Adrenal gland (tissue), 12 donors: ENCODE data around the gene PPP3CA. TPM values are rescaled to one million over a fixed set of nuclear protein-coding genes. Genes with fewer than 3 reads are reported as not detected.
A peak's percentile ranks its signal among the peaks of the same experiment; 100 is the strongest.

ENCODE experiments used
- DNase-seq, 7 donors: peaks; one replicate each; pipeline ENCODE4 v3.0.0-alpha.2; 2019 to 2020
- H3K27ac ChIP-seq, 5 donors: fragments of 200-600 bp; sonication (generic) in 4 of 5; 1 replicate in 3 of 5; 2 replicates in 2 of 5; pipeline versions ENCODE4 v1.5.1 to v1.8.0; 2016 to 2020; ENCODE audit warnings: mild to moderate bottlenecking in 1 of 5
- H3K27me3 ChIP-seq: fragments of 200-600 bp; 2 replicates; pipeline ENCODE4 v1.8.0; 2021
- H3K36me3 ChIP-seq, 2 donors: fragments of 200-600 bp; replicated peaks in 1 of 2; 1 replicate in 1 of 2; 2 replicates in 1 of 2; pipeline versions ENCODE4 v1.5.1 to v1.8.0; 2018 to 2022
- H3K4me1 ChIP-seq, 2 donors: fragments of 200-600 bp; replicated peaks in 1 of 2; 1 replicate in 1 of 2; 2 replicates in 1 of 2; pipeline versions ENCODE4 v1.5.1 to v1.8.0; 2018 to 2021
- H3K4me3 ChIP-seq, 4 donors: fragments of 200-600 bp; sonication (generic) in 3 of 4; one replicate each; pipeline ENCODE4 v1.5.1; 2016 to 2018
- H3K9me3 ChIP-seq, 3 donors: fragments of 200-600 bp; sonication (generic) in 1 of 3; replicated peaks in 1 of 3; 1 replicate in 2 of 3; 2 replicates in 1 of 3; pipeline versions ENCODE4 v1.5.1 to v1.8.0; 2016 to 2021
- CTCF ChIP-seq, 6 experiments: fragments of 450-650 bp in 4 of 6; fragments of 200-600 bp in 2 of 6; sonication (generic) in 1 of 6; IDR thresholded peaks; 1 replicate in 5 of 6; 2 replicates in 1 of 6; pipeline versions ENCODE4 v1.5.1 to v1.8.0; 2016 to 2021; ENCODE audit warnings: antibody characterized with exemption in 6 of 6, mild to moderate bottlenecking in 2 of 6, moderate library complexity in 1 of 6
- POLR2A ChIP-seq, 2 donors: fragments of 450-650 bp; IDR thresholded peaks; one replicate each; pipeline ENCODE4 v1.6.1; 2017; ENCODE audit warnings: antibody characterized with exemption in 2 of 2, mild to moderate bottlenecking in 2 of 2, moderate library complexity in 1 of 2
- WGBS, 4 donors: extraction: QIAGEN DNeasy Blood & Tissue Kit in 2 of 4; methylation state at CpG; one replicate each; pipeline versions ENCODE4 v1.1.5 to v1.1.7; 2013 to 2017; 5-methylcytosine and 5-hydroxymethylcytosine counted together
- intact Hi-C, 2 donors: fragments of 100-400 bp; cut with DNase I; formaldehyde crosslinking; loops; one replicate each; pipeline versions ENCODE4 v1.14.1 to v1.15.0; 2022 to 2023
- polyA plus RNA-seq, 3 donors: library from polyadenylated mRNA; stranded (reverse); fragments of 200-250 nt in 2 of 3; fragments of 350-450 nt in 1 of 3; fragmentation: Illumina TruSeq in 1 of 3; extraction: RNeasy Lipid Tissue Mini Kit (QIAGEN cat#74804) in 1 of 3; gene quantifications; one replicate each; pipeline ENCODE4 v1.2.3, GENCODE V29; 2013 to 2014
- total RNA-seq, 9 donors: library from RNA; depleted of rRNA in 4 of 9; stranded (reverse); fragments of >200 nt in 4 of 9; fragments of 120-200 nt in 1 of 9; fragmentation: NEBNext Ultra II Directional in 1 of 9; extraction: Animal tissue kit (Norgen Biotek cat#: 25700) in 1 of 9; gene quantifications; one replicate each; pipeline versions ENCODE4 v1.1.0 to v1.2.4, GENCODE V29; 2013 to 2023
- donor health status: healthy with polysubstance abuse.
- donor health status: Bipolar disorder and iron deficiency.
- donor health status: DM: yes; HTN: yes; CAD: no.
- donor health status: DM: no; HTN: no; CAD: no.
- donor health status: DM: no; HTN: no; CAD: no.
- donor health status: DM: yes; HTN: yes; CAD: no.

PPP3CA gene
- total and polyA plus RNA-seq, 12 donors, result 13.8 to 138 (median 43.8) TPM

- no peak overlapping the region for H3K4me3 ChIP-seq
- H3K27me3 ChIP-seq, result no peaks in the 10 kb centered on the region
- no peaks in the 10 kb centered on the region for H3K36me3 ChIP-seq
- no peaks in the 10 kb centered on the region for H3K9me3 ChIP-seq
- DNase-seq, result no peak
- H3K27ac ChIP-seq, result no peak overlapping the region
- no peak for TF ChIP-seq POLR2A (IDR thresholded peaks at IDR 0.05)
- TF ChIP-seq CTCF (IDR thresholded peaks at IDR 0.05), result no peak
- peaks cover 8 to 27% of the 10 kb centered on the region in 2 donors for H3K4me1 ChIP-seq
- WGBS, 4 donors, result 29 to 48% (median 39%) methylated on average over 1 of the region's 1 CpG
- intact Hi-C loops, result no loop called here
Observed at GRCh38 chr4:101172369-101172768, 175.0 kb downstream of the PPP3CA start.

- WGBS, 4 donors, result 78 to 80% (median 79%) methylated on average over 3 of the region's 3 CpGs
- H3K36me3 ChIP-seq, result no peaks in the 10 kb centered on the region
- H3K4me3 ChIP-seq, result no peak overlapping the region
- no peaks in the 10 kb centered on the region for H3K27me3 ChIP-seq
- H3K27ac ChIP-seq, result no peak overlapping the region
- intact Hi-C loops, result no loop called here
- TF ChIP-seq POLR2A (IDR thresholded peaks at IDR 0.05), result no peak
- no peak for TF ChIP-seq CTCF (IDR thresholded peaks at IDR 0.05)
- no peaks in the 10 kb centered on the region for H3K9me3 ChIP-seq
- no peak for DNase-seq
- peaks cover 8 to 23% of the 10 kb centered on the region in 2 donors for H3K4me1 ChIP-seq
Observed at GRCh38 chr4:101171747-101172146, 175.6 kb downstream of the PPP3CA start.

- Histone ChIP-seq H3K36me3 (no peaks in the 10 kb centered on the region), H3K27ac (no peak overlapping the region), H3K4me1 (peaks cover 0 to 12% of the 10 kb centered on the region in 2 donors), H3K9me3 (no peaks in the 10 kb centered on the region), H3K4me3 (no peak overlapping the region), H3K27me3 (no peaks in the 10 kb centered on the region)
- intact Hi-C loops, result loop anchor here in 1 of 2 donors (5.0 kb wide), 1 partner anchor 558 kb away; no protein-coding TSS in a partner anchor
- TF ChIP-seq CTCF (IDR thresholded peaks at IDR 0.05) (peak; percentile 51 to 88 (median 82)), POLR2A (IDR thresholded peaks at IDR 0.05) (no peak)
- DNase-seq, result peak; percentile 68 to 89 (median 74)
- WGBS, 4 donors, result 39 to 51% (median 46%) methylated on average over 6 of the region's 6 CpGs
Observed at GRCh38 chr4:101169044-101170014, 178.0 kb downstream of the PPP3CA start.

- H3K4me1 ChIP-seq, result peaks cover 0 to 14% of the 10 kb centered on the region in 2 donors
- no peaks in the 10 kb centered on the region for H3K9me3 ChIP-seq
- intact Hi-C loops, result no loop called here
- TF ChIP-seq CTCF (IDR thresholded peaks at IDR 0.05), result no peak
- no peak for TF ChIP-seq POLR2A (IDR thresholded peaks at IDR 0.05)
- no peaks in the 10 kb centered on the region for H3K36me3 ChIP-seq
- DNase-seq, result no peak
- no peaks in the 10 kb centered on the region for H3K27me3 ChIP-seq
- 94 to 100% (median 96%) methylated on average over 1 of the region's 1 CpG for WGBS, 4 donors
- H3K27ac ChIP-seq, result no peak overlapping the region
- no peak overlapping the region for H3K4me3 ChIP-seq
Observed at GRCh38 chr4:101163936-101164335, 183.4 kb downstream of the PPP3CA start.
